ENCODE data around the gene COL24A1.
"Not testable (repeated sequence)": the region's sequence is repeated elsewhere in the genome, so short reads cannot be mapped to it uniquely, and the experiment has no call there.

Gene COL24A1

DNA sequence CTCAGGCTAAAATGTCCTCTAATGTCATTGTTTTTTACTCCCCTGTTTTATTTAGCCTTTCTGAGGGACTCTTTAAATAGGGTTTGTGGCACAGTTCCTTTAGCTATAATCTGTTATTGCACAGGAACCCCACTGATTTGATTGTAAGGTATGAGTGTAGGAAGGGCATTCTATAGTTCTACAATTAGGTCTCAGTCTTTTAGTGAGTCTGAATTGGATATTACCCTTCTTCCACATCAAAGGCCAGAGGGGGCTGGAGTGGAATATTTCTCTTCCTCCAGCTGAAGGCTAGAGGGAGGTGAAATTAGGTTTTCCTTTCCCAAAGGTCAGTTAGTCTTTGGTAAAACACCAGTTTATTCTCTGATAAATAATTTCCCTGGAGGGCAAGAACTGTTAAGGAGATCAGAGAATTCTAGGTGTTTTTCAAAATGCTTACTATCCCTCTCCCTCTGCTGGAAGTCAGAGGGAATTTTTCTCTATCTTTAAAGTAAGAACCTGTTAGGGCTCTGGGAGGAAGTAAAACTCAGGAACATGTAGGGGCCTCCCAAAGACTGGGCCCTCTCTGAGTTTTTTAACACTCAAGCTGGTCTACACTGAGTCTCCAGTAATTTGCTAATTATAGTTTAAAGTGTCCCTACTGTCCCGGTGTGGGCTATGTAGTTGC lies 272.1 kb downstream of the COL24A1 start:
- Histone ChIP-seq H3K27me3 (replicated peaks; ENCODE audit: control insufficient read depth, insufficient read depth, low read length, poor library complexity, severe bottlenecking) (no peaks in the 10 kb centered on the region), H3K4me3 (ENCODE audit: insufficient read depth, low read depth, low read length, poor library complexity, severe bottlenecking) (no peak overlapping the region), H3K36me3 (ENCODE audit: control insufficient read depth, insufficient read depth, low read length) (no peaks in the 10 kb centered on the region), H3K4me1 (ENCODE audit: control insufficient read depth, insufficient read depth, low read length, poor library complexity, severe bottlenecking) (no peaks in the 10 kb centered on the region), H3K9me3 (ENCODE audit: control insufficient read depth, low read length) (no peaks in the 10 kb centered on the region), H3K27ac (ENCODE audit: insufficient read depth, low read length, poor library complexity, severe bottlenecking) (no peak overlapping the region)
- no peak for DNase-seq

DNA sequence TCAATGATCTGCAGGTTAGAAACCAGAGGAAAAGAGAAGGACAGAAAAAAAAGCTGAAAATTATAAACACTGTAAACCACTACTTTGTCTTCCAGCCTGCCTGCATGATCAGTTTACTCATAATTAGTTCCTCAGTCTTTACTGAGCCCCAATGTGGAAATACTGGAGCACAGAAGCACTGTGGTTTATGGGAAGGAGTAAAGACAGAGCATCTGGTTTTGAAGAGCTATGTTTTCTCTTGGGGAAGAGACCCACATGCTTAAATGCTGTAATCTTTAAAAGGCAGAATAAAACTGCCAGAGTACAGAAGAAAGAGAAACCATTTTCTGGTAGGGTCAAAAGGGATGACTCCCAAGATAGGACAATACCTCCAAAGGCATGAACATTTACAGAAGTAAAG lies 289.4 kb downstream of the COL24A1 start:
- no peak overlapping the region for H3K27ac ChIP-seq (ENCODE audit: insufficient read depth, low read length, poor library complexity, severe bottlenecking)
- H3K9me3 ChIP-seq (ENCODE audit: control insufficient read depth, low read length), result no peaks in the 10 kb centered on the region
- no peaks in the 10 kb centered on the region for H3K36me3 ChIP-seq (ENCODE audit: control insufficient read depth, insufficient read depth, low read length)
- H3K4me3 ChIP-seq (ENCODE audit: insufficient read depth, low read depth, low read length, poor library complexity, severe bottlenecking), result no peak overlapping the region
- H3K27me3 ChIP-seq (replicated peaks; ENCODE audit: control insufficient read depth, insufficient read depth, low read length, poor library complexity, severe bottlenecking), result no peaks in the 10 kb centered on the region
- no peak for DNase-seq
- H3K4me1 ChIP-seq (ENCODE audit: control insufficient read depth, insufficient read depth, low read length, poor library complexity, severe bottlenecking), result no peaks in the 10 kb centered on the region

- Histone ChIP-seq H3K27ac (ENCODE audit: insufficient read depth, low read length, poor library complexity, severe bottlenecking) (no peak overlapping the region), H3K9me3 (ENCODE audit: control insufficient read depth, low read length) (no peaks in the 10 kb centered on the region), H3K4me3 (ENCODE audit: insufficient read depth, low read depth, low read length, poor library complexity, severe bottlenecking) (no peak overlapping the region), H3K27me3 (replicated peaks; ENCODE audit: control insufficient read depth, insufficient read depth, low read length, poor library complexity, severe bottlenecking) (no peaks in the 10 kb centered on the region), H3K36me3 (ENCODE audit: control insufficient read depth, insufficient read depth, low read length) (no peaks in the 10 kb centered on the region), H3K4me1 (ENCODE audit: control insufficient read depth, insufficient read depth, low read length, poor library complexity, severe bottlenecking) (no peaks in the 10 kb centered on the region)
- DNase-seq, result no peak
Measured at GRCh38 chr1:85865213-85865612, 291.4 kb downstream of the COL24A1 start.

- H3K27ac ChIP-seq (ENCODE audit: insufficient read depth, low read length, poor library complexity, severe bottlenecking), result no peak overlapping the region
- no peaks in the 10 kb centered on the region for H3K36me3 ChIP-seq (ENCODE audit: control insufficient read depth, insufficient read depth, low read length)
- no peaks in the 10 kb centered on the region for H3K9me3 ChIP-seq (ENCODE audit: control insufficient read depth, low read length)
- no peaks in the 10 kb centered on the region for H3K27me3 ChIP-seq (replicated peaks; ENCODE audit: control insufficient read depth, insufficient read depth, low read length, poor library complexity, severe bottlenecking)
- H3K4me1 ChIP-seq (ENCODE audit: control insufficient read depth, insufficient read depth, low read length, poor library complexity, severe bottlenecking), result no peaks in the 10 kb centered on the region
- no peak overlapping the region for H3K4me3 ChIP-seq (ENCODE audit: insufficient read depth, low read depth, low read length, poor library complexity, severe bottlenecking)
- no peak for DNase-seq
Measured at GRCh38 chr1:85864727-85865126, 291.8 kb downstream of the COL24A1 start.

DNA sequence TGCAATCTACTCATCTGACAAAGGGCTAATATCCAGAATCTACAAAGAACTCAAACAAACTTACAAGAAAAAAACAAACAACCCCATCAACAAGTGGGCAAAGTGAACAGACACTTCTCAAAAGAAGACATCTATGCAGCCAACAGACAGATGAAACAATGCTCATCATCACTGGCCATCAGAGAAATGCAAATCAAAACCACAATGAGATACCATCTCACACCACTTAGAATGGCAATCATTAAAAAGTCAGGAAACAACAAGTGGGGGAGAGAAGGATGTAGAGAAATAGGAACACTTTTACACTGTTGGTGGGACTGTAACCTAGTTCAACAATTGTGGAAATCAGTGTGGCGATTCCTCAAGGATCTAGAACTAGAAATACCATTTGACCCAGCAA lies 292.9 kb downstream of the COL24A1 start:
- not testable (repeated sequence) for H3K27me3 ChIP-seq (replicated peaks; ENCODE audit: control insufficient read depth, insufficient read depth, low read length, poor library complexity, severe bottlenecking); DNase-seq; H3K4me1 ChIP-seq (ENCODE audit: control insufficient read depth, insufficient read depth, low read length, poor library complexity, severe bottlenecking); H3K4me3 ChIP-seq (ENCODE audit: insufficient read depth, low read depth, low read length, poor library complexity, severe bottlenecking); H3K9me3 ChIP-seq (ENCODE audit: control insufficient read depth, low read length); H3K36me3 ChIP-seq (ENCODE audit: control insufficient read depth, insufficient read depth, low read length); H3K27ac ChIP-seq (ENCODE audit: insufficient read depth, low read length, poor library complexity, severe bottlenecking)

DNA sequence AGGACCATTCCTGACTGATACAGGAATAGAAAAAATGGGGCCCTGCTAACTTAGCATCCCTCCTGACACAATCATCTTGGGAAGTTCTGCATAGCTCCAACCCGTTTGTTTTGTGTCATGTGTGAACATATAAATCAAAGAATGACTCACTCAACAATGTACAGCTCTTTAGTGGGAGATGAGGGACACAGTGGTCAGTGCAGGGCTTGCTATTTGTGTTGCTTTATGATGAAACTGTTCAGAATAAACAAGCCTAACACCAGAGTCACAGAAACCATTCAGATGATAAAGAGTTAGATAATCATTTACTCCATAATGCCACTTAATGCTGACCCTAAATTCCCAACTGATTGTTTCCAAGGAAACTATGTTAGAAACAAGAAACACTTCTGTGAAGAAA lies 294.1 kb downstream of the COL24A1 start:
- Histone ChIP-seq H3K27ac (ENCODE audit: insufficient read depth, low read length, poor library complexity, severe bottlenecking) (no peak overlapping the region), H3K36me3 (ENCODE audit: control insufficient read depth, insufficient read depth, low read length) (no peaks in the 10 kb centered on the region), H3K4me3 (ENCODE audit: insufficient read depth, low read depth, low read length, poor library complexity, severe bottlenecking) (no peak overlapping the region), H3K4me1 (ENCODE audit: control insufficient read depth, insufficient read depth, low read length, poor library complexity, severe bottlenecking) (no peaks in the 10 kb centered on the region), H3K27me3 (replicated peaks; ENCODE audit: control insufficient read depth, insufficient read depth, low read length, poor library complexity, severe bottlenecking) (no peaks in the 10 kb centered on the region), H3K9me3 (ENCODE audit: control insufficient read depth, low read length) (no peaks in the 10 kb centered on the region)
- no peak for DNase-seq

DNA sequence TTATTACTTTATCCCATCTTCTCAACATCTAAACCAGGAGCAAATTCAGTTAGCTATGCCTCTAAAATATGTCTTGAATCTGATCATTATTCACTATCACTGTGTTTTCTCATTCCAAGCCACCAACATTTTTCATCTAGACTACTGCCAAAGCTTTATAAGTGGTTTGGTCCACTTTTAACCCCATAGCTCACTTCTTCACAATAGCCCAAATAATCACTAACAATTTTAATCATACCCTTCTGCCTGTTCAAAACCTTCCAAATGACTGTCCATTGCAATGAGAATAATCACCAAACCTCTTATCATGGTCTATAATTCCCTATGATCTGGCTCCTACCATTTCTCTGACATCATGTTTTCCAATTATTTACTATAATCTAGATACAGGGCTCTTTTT lies 298.6 kb downstream of the COL24A1 start:
- Histone ChIP-seq H3K4me1 (ENCODE audit: control insufficient read depth, insufficient read depth, low read length, poor library complexity, severe bottlenecking) (no peaks in the 10 kb centered on the region), H3K36me3 (ENCODE audit: control insufficient read depth, insufficient read depth, low read length) (no peaks in the 10 kb centered on the region), H3K27me3 (replicated peaks; ENCODE audit: control insufficient read depth, insufficient read depth, low read length, poor library complexity, severe bottlenecking) (no peaks in the 10 kb centered on the region), H3K9me3 (ENCODE audit: control insufficient read depth, low read length) (no peaks in the 10 kb centered on the region), H3K27ac (ENCODE audit: insufficient read depth, low read length, poor library complexity, severe bottlenecking) (no peak overlapping the region), H3K4me3 (ENCODE audit: insufficient read depth, low read depth, low read length, poor library complexity, severe bottlenecking) (no peak overlapping the region)
- DNase-seq, result no peak

- H3K27me3 ChIP-seq (replicated peaks; ENCODE audit: control insufficient read depth, insufficient read depth, low read length, poor library complexity, severe bottlenecking), result no peaks in the 10 kb centered on the region
- H3K9me3 ChIP-seq (ENCODE audit: control insufficient read depth, low read length), result no peaks in the 10 kb centered on the region
- no peaks in the 10 kb centered on the region for H3K4me1 ChIP-seq (ENCODE audit: control insufficient read depth, insufficient read depth, low read length, poor library complexity, severe bottlenecking)
- no peak overlapping the region for H3K4me3 ChIP-seq (ENCODE audit: insufficient read depth, low read depth, low read length, poor library complexity, severe bottlenecking)
- DNase-seq, result no peak
- H3K36me3 ChIP-seq (ENCODE audit: control insufficient read depth, insufficient read depth, low read length), result no peaks in the 10 kb centered on the region
- no peak overlapping the region for H3K27ac ChIP-seq (ENCODE audit: insufficient read depth, low read length, poor library complexity, severe bottlenecking)
Measured at GRCh38 chr1:85850238-85850637, 306.3 kb downstream of the COL24A1 start.

DNA sequence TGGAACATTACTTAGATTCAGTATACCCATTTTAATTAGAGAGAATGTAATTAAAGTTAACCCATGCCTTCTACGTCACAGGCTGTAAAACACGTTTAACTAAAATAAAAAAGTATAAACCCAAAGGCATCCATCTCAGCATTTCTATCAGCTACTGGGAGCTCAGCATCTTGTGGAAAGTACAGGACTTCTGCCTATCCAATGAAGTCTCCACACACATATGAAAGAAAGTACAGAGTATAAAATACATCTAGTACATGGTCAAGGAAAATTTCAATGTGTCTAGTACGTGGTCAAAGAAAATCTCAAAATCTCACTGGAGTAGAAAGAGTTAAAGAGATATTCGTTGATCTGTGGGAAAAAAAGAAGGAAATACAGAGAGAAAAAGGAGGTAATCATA lies 306.9 kb downstream of the COL24A1 start:
- H3K27ac ChIP-seq (ENCODE audit: insufficient read depth, low read length, poor library complexity, severe bottlenecking), result no peak overlapping the region

DNA sequence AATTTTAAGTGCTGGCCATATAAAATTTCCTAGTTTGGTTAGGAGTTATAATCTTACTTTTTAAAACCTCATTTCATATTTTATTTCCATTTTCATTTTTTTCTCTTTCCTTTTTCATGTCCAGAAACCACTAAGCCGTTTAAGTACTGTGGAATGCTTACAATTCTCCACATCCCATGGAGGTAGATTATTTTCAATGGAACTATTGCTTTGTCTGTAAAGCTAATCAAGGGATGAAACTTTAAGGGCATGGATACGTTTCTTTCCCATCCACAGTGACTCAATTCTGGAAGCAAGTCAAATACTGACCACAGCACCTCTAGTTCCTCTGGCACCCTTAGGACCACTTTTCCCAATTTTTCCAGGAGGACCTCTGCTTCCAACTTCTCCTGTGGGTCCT lies 309.2 kb downstream of the COL24A1 start:
- H3K27me3 ChIP-seq (replicated peaks; ENCODE audit: control insufficient read depth, insufficient read depth, low read length, poor library complexity, severe bottlenecking), result no peaks in the 10 kb centered on the region
- DNase-seq, result no peak
- H3K4me1 ChIP-seq (ENCODE audit: control insufficient read depth, insufficient read depth, low read length, poor library complexity, severe bottlenecking), result no peaks in the 10 kb centered on the region
- H3K4me3 ChIP-seq (ENCODE audit: insufficient read depth, low read depth, low read length, poor library complexity, severe bottlenecking), result no peak overlapping the region
- H3K36me3 ChIP-seq (ENCODE audit: control insufficient read depth, insufficient read depth, low read length), result no peaks in the 10 kb centered on the region
- no peaks in the 10 kb centered on the region for H3K9me3 ChIP-seq (ENCODE audit: control insufficient read depth, low read length)
- no peak overlapping the region for H3K27ac ChIP-seq (ENCODE audit: insufficient read depth, low read length, poor library complexity, severe bottlenecking)

More for the DNA sequence above, 306.9 kb downstream of the COL24A1 start:
- Histone ChIP-seq H3K36me3 (ENCODE audit: control insufficient read depth, insufficient read depth, low read length) (no peaks in the 10 kb centered on the region), H3K4me3 (ENCODE audit: insufficient read depth, low read depth, low read length, poor library complexity, severe bottlenecking) (no peak overlapping the region), H3K9me3 (ENCODE audit: control insufficient read depth, low read length) (no peaks in the 10 kb centered on the region), H3K27me3 (replicated peaks; ENCODE audit: control insufficient read depth, insufficient read depth, low read length, poor library complexity, severe bottlenecking) (no peaks in the 10 kb centered on the region), H3K4me1 (ENCODE audit: control insufficient read depth, insufficient read depth, low read length, poor library complexity, severe bottlenecking) (no peaks in the 10 kb centered on the region)
- DNase-seq, result no peak

Measured in effector memory CD4-positive, alpha-beta T cell (primary cell).